ENCODE data around the gene CCDC187. TPM values are rescaled to one million over a fixed set of nuclear protein-coding genes. Genes with fewer than 3 reads are reported as not detected.
A peak's percentile ranks its signal among the peaks of the same experiment; 100 is the strongest.

CCDC187 gene
- total RNA-seq, 1 experiment from 2014 or later: not detected

- Mint-ChIP-seq H3K4me1 (ENCODE audit: insufficient read depth, unreplicated experiment) (no peaks in the 10 kb centered on the region), H3K36me3 (ENCODE audit: insufficient read depth, unreplicated experiment) (peaks cover 6% of the 10 kb centered on the region), H3K27ac (ENCODE audit: low read depth, unreplicated experiment) (no peak overlapping the region), H3K9me3 (ENCODE audit: unreplicated experiment) (no peaks in the 10 kb centered on the region), H3K27me3 (ENCODE audit: insufficient read depth, unreplicated experiment) (no peaks in the 10 kb centered on the region), H3K4me3 (ENCODE audit: unreplicated experiment) (no peak overlapping the region)
- intact Hi-C loops (cut with micrococcal nuclease): loop anchor here (1.0 to 5.0 kb wide), 3 partner anchors 24 to 303 kb away; partner anchors contain the start of genes DNLZ and SNAPC4
- BruUV-seq (replicated peaks): no TSS peak
- peak; percentile 93 for TF ChIP-seq CTCF (IDR thresholded peaks at IDR 0.05; ENCODE audit: unreplicated experiment)
- POLR2A ChIA-PET: no interaction called here
- CTCF ChIA-PET: interaction anchor here (0.6 to 1.1 kb wide), 7 partner anchors 14 to 342 kb away, joined by 3 to 4 read pairs (median 3); no protein-coding TSS in a partner anchor
- DNase-seq (ENCODE audit: unreplicated experiment): peak; percentile 73
Observed at GRCh38 chr9:136339173-136339957, 35.5 kb upstream of the CCDC187 start.

GRCh38 chr9:136338511-136338910 lies 34.6 kb upstream of the CCDC187 start:
- Mint-ChIP-seq H3K9me3 (ENCODE audit: unreplicated experiment) (no peaks in the 10 kb centered on the region), H3K27me3 (ENCODE audit: insufficient read depth, unreplicated experiment) (no peaks in the 10 kb centered on the region), H3K4me3 (ENCODE audit: unreplicated experiment) (no peak overlapping the region), H3K4me1 (ENCODE audit: insufficient read depth, unreplicated experiment) (no peaks in the 10 kb centered on the region), H3K27ac (ENCODE audit: low read depth, unreplicated experiment) (no peak overlapping the region), H3K36me3 (ENCODE audit: insufficient read depth, unreplicated experiment) (peaks cover 6% of the 10 kb centered on the region)
- DNase-seq (ENCODE audit: unreplicated experiment): no peak
- CTCF ChIA-PET: interaction anchor here (0.6 to 1.1 kb wide), 3 partner anchors 63 to 337 kb away, joined by 3 to 7 read pairs (median 4); no protein-coding TSS in a partner anchor
- intact Hi-C loops (cut with micrococcal nuclease): loop anchor here (5.0 kb wide), 1 partner anchor 304 kb away; no protein-coding TSS in a partner anchor
- no peak for TF ChIP-seq CTCF (IDR thresholded peaks at IDR 0.05; ENCODE audit: unreplicated experiment)
- POLR2A ChIA-PET: no interaction called here
- BruUV-seq (replicated peaks): no TSS peak

- no peak for DNase-seq (ENCODE audit: unreplicated experiment)
- Mint-ChIP-seq H3K9me3 (ENCODE audit: unreplicated experiment) (no peaks in the 10 kb centered on the region), H3K4me1 (ENCODE audit: insufficient read depth, unreplicated experiment) (no peaks in the 10 kb centered on the region), H3K36me3 (ENCODE audit: insufficient read depth, unreplicated experiment) (peaks cover 6% of the 10 kb centered on the region), H3K27ac (ENCODE audit: low read depth, unreplicated experiment) (no peak overlapping the region), H3K27me3 (ENCODE audit: insufficient read depth, unreplicated experiment) (no peaks in the 10 kb centered on the region), H3K4me3 (ENCODE audit: unreplicated experiment) (no peak overlapping the region)
- ChIA-PET POLR2A (interaction anchor here (0.6 to 1.1 kb wide), 2 partner anchors 25 to 335 kb away, joined by 4 read pairs; no protein-coding TSS in a partner anchor), CTCF (interaction anchor here (0.6 to 1.4 kb wide), 3 partner anchors 9 to 107 kb away, joined by 4 to 7 read pairs (median 5); no protein-coding TSS in a partner anchor)
- intact Hi-C loops (cut with micrococcal nuclease): loop anchor here (5.0 kb wide), 1 partner anchor 305 kb away; no protein-coding TSS in a partner anchor
- TF ChIP-seq CTCF (IDR thresholded peaks at IDR 0.05; ENCODE audit: unreplicated experiment): no peak
- BruUV-seq (replicated peaks): no TSS peak
Observed at GRCh38 chr9:136337416-136338395, 33.8 kb upstream of the CCDC187 start.

Measured in MCF 10A (cell line).